ENCODE results near the gene MUC2. TPM values are rescaled to one million over a fixed set of nuclear protein-coding genes. Genes with fewer than 3 reads are reported as not detected.

Gene MUC2
- total and polyA plus RNA-seq, 2 of the 4 experiments (the other 2 are of a cell fraction) = not detected

- CTCF ChIA-PET = no interaction called here
- WGBS, 2 experiments (ENCODE audit: extremely low coverage in 2 of 2, insufficient read length in 1 of 2) = 66% methylated on average over 20 of the region's 39 CpGs; no CpG with 5 or more reads in 1 of the 2 experiments
Measured at GRCh38 chr11:1034456-1035295, 40.0 kb upstream of the MUC2 start.

More at GRCh38 chr11:1034456-1035295, 40.0 kb upstream of the MUC2 start:
- POLR2A ChIA-PET (ENCODE audit: unreplicated experiment) = no interaction called here
- Histone ChIP-seq H3K14ac (replicated peaks; ENCODE audit: low read depth, low read length) (no peak overlapping the region), H2BK5ac (ENCODE audit: low read depth, low read length, poor library complexity, severe bottlenecking) (no peak overlapping the region), H2BK120ac (ENCODE audit: low read depth, low read length) (no peak overlapping the region), H4K5ac (ENCODE audit: low read depth, low read length) (no peak overlapping the region), H3K4me2 (ENCODE audit: low read depth, low read length) (no peak overlapping the region), H3K4me3 (ENCODE audit: insufficient read depth, low read depth, low read length) (no peak overlapping the region), H3K18ac (ENCODE audit: low read depth, low read length) (no peak overlapping the region), H2BK15ac (ENCODE audit: low read depth, low read length) (no peak overlapping the region), H2BK20ac (ENCODE audit: low read depth, low read length) (no peak overlapping the region), H3K9me3 (ENCODE audit: control insufficient read depth, insufficient read depth, low read length) (no peaks in the 10 kb centered on the region), H3K4ac (ENCODE audit: low read depth, low read length) (no peak overlapping the region), H4K20me1 (ENCODE audit: insufficient read depth, low read length) (peaks cover 6% of the 10 kb centered on the region; the same call in 1 of the 2 replicates), H2AFZ (replicated peaks; ENCODE audit: low read length, poor library complexity) (no peak overlapping the region), H2AK9ac (replicated peaks; ENCODE audit: low read depth, low read length, poor library complexity) (no peak overlapping the region), H4K91ac (ENCODE audit: insufficient read depth, low read depth, low read length) (no peak overlapping the region), H3K56ac (ENCODE audit: extremely low read depth, insufficient read depth, low read length) (no peak overlapping the region), H3K27ac (ENCODE audit: insufficient read depth, low read length) (no peak overlapping the region), H3K79me1 (ENCODE audit: low read depth in 1 of 2, low read length in 2 of 2) (no peaks in the 10 kb centered on the region), H3K36me3 (ENCODE audit: control insufficient read depth, insufficient read depth, low read length) (no peaks in the 10 kb centered on the region), H3K23ac (ENCODE audit: low read depth, low read length) (no peak overlapping the region), H3K9ac (ENCODE audit: low read depth, low read length) (no peak overlapping the region), H3K27me3 (ENCODE audit: control insufficient read depth, insufficient read depth, low read length) (peaks cover 4% of the 10 kb centered on the region; the same call in 1 of the 2 replicates), H4K8ac (ENCODE audit: low read depth in 2 of 2, low read length in 2 of 2) (no peak overlapping the region), H3K4me1 (ENCODE audit: control insufficient read depth, insufficient read depth, low read length) (no peaks in the 10 kb centered on the region), H3K9me1 (ENCODE audit: insufficient read depth, low read length) (no peaks in the 10 kb centered on the region), H2AK5ac (ENCODE audit: low read depth, low read length) (no peak overlapping the region)
- DNase-seq (no peak), ATAC-seq (ENCODE audit: low read depth) (no peak)
- no TSS peak for BruUV-seq (replicated peaks)
- dilution Hi-C loops (cut with HindIII; ENCODE audit: low sequenced_read_pairs, unreplicated experiment) (no loop called here), in situ Hi-C loops (cut with MboI; ENCODE audit: low sequenced_read_pairs) (no loop called here), intact Hi-C loops (cut with micrococcal nuclease) (no loop called here)
- TF ChIP-seq MXI1 (IDR thresholded peaks at IDR 0.05; ENCODE audit: borderline replicate concordance, low read depth, low read length) (no peak), USF2 (IDR thresholded peaks at IDR 0.05; ENCODE audit: low read depth, low read length) (no peak), CHD1 (IDR thresholded peaks at IDR 0.05; ENCODE audit: low read depth, low read length) (no peak)

Data from IMR-90 (cell line).